ENCODE results near the gene SPARCL1.

DNA sequence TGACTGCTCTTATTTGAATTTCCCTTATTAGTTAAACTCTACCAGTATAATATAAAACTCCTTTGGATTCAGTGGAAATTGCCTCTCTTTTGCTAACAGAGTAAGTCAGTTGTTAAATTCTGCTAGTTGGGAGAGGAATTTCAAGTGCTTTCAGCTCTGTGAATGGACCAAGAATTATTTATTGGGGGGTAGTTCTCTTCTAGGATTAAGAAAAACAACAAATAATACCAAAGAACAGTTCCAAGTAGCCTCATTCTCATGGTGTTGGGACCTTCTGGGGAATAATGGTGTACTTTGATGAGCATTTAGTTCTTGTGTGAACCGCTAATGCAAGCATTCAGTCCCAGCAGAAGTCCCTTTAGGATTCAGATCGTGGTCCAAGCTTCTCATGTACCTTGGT, 11.6 kb downstream of the SPARCL1 start:
- TF ChIP-seq, protein P1, sequence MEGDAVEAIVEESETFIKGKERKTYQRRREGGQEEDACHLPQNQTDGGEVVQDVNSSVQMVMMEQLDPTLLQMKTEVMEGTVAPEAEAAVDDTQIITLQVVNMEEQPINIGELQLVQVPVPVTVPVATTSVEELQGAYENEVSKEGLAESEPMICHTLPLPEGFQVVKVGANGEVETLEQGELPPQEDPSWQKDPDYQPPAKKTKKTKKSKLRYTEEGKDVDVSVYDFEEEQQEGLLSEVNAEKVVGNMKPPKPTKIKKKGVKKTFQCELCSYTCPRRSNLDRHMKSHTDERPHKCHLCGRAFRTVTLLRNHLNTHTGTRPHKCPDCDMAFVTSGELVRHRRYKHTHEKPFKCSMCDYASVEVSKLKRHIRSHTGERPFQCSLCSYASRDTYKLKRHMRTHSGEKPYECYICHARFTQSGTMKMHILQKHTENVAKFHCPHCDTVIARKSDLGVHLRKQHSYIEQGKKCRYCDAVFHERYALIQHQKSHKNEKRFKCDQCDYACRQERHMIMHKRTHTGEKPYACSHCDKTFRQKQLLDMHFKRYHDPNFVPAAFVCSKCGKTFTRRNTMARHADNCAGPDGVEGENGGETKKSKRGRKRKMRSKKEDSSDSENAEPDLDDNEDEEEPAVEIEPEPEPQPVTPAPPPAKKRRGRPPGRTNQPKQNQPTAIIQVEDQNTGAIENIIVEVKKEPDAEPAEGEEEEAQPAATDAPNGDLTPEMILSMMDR (conservative IDR thresholded peaks at IDR 0.05; ENCODE audit: low read length) = no peak
- TF ChIP-seq EZH2phosphoT487 (IDR thresholded peaks at IDR 0.05; ENCODE audit: borderline replicate concordance, low read depth, low read length) = no peak

Measured in OCI-LY7 (cell line).